Keratinocyte (primary cell): ENCODE measurements around the gene TMTC4. TPM values are rescaled to one million over a fixed set of nuclear protein-coding genes. Genes with fewer than 3 reads are reported as not detected.

Experiments
- DNase-seq: peaks from one replicate; pipeline ENCODE4 v3.0.0-alpha.2; 2011; ENCODE audit warnings: low read depth, missing footprints, low spot score
- FAIRE-seq: peaks from 2 replicates; lab custom pipeline; 2011; peaks lifted over from hg19 to GRCh38; lab: Jason Lieb, UNC
- H2AFZ ChIP-seq: 2 replicates; pipeline ENCODE4 v1.6.0; 2012; ENCODE audit warnings: low read length, control low read depth, inconsistent platforms; ENCODE audit not compliant: control insufficient read depth
- H3K27ac ChIP-seq: 2 replicates; pipeline ENCODE4 v1.5.1; 2011; ENCODE audit warnings: low read length; ENCODE audit not compliant: control insufficient read depth, insufficient read depth
- H3K27me3 ChIP-seq: 3 replicates; pipeline ENCODE4 v1.6.0; 2011; ENCODE audit warnings: low read length; ENCODE audit not compliant: control insufficient read depth, insufficient read depth; ENCODE audit errors: extremely low read depth
- H3K36me3 ChIP-seq, 2 experiments: 2 replicates in 1 of 2; 3 replicates in 1 of 2; pipeline ENCODE4 v1.5.1; 2011; ENCODE audit warnings: low read length in 2 of 2, mild to moderate bottlenecking in 1 of 2; ENCODE audit not compliant: control insufficient read depth in 2 of 2, insufficient read depth in 2 of 2; ENCODE audit errors: extremely low read depth in 1 of 2
- H3K4me1 ChIP-seq: 3 replicates; pipeline ENCODE4 v1.5.1; 2011; ENCODE audit warnings: low read length; ENCODE audit not compliant: control insufficient read depth, insufficient read depth; ENCODE audit errors: extremely low read depth
- H3K4me2 ChIP-seq: 3 replicates; pipeline ENCODE4 v1.6.0; 2011; ENCODE audit warnings: low read depth, low read length; ENCODE audit not compliant: control insufficient read depth, insufficient read depth; ENCODE audit errors: extremely low read depth
- H3K4me3 ChIP-seq, 3 experiments: fragments of 200-600 bp in 1 of 3; sonication (generic) in 1 of 3; 2 replicates in 2 of 3; 3 replicates in 1 of 3; pipeline ENCODE4 v1.5.1; 2011 to 2016; ENCODE audit warnings: low read length in 3 of 3, mild to moderate bottlenecking in 3 of 3, control low read depth in 2 of 3, inconsistent platforms in 1 of 3, low read depth in 1 of 3, mixed read lengths in 1 of 3, mixed run types in 1 of 3, moderate library complexity in 1 of 3; ENCODE audit not compliant: control insufficient read depth in 2 of 3, insufficient read depth in 2 of 3; ENCODE audit errors: extremely low read depth in 1 of 3
- H3K79me2 ChIP-seq: 2 replicates; pipeline ENCODE4 v1.6.0; 2012; ENCODE audit warnings: low read length; ENCODE audit not compliant: control insufficient read depth, insufficient read depth
- H3K9ac ChIP-seq: 3 replicates; pipeline ENCODE4 v1.6.0; 2011; ENCODE audit warnings: low read length; ENCODE audit not compliant: control insufficient read depth, insufficient read depth; ENCODE audit errors: extremely low read depth
- H3K9me1 ChIP-seq: 3 replicates; pipeline ENCODE4 v1.6.0; 2011; ENCODE audit warnings: low read length; ENCODE audit not compliant: control insufficient read depth, insufficient read depth; ENCODE audit errors: extremely low read depth
- H3K9me3 ChIP-seq: 2 replicates; pipeline ENCODE4 v1.5.1; 2012; ENCODE audit warnings: low read depth, low read length; ENCODE audit not compliant: control insufficient read depth
- H4K20me1 ChIP-seq: 3 replicates; pipeline ENCODE4 v1.6.0; 2011; ENCODE audit warnings: low read length; ENCODE audit not compliant: control insufficient read depth, insufficient read depth; ENCODE audit errors: extremely low read depth
- EZH2 ChIP-seq: IDR thresholded peaks from one replicate; pipeline ENCODE4 v1.6.1; 2012; ENCODE audit warnings: inconsistent platforms, mild to moderate bottlenecking, low read length, moderate library complexity
- dilution Hi-C: fragments of 300-500 bp; cut with MboI; formaldehyde crosslinking; loops from one replicate; pipeline ENCODE4 v1.7.0; 2020; ENCODE audit warnings: low sequenced_read_pairs; ENCODE audit not compliant: extremely low pct_ligation_motif_present
- polyA plus RNA-seq, 5 experiments: library from polyadenylated mRNA; depleted of rRNA in 3 of 5; stranded (reverse) in 3 of 5; stranded (forward) in 1 of 5; unstranded in 1 of 5; fragments of >200 nt; gene quantifications; 1 replicate in 1 of 5; 2 replicates in 3 of 5; 3 replicates in 1 of 5; pipeline versions ENCODE4 v1.2.1 to v1.2.3, GENCODE V29; 2011 to 2012; ENCODE audit warnings: missing spikeins in 2 of 5, low read depth in 1 of 5, low replicate concordance in 1 of 5
- TF ChIP-seq, protein P1 (sequence below), 3 experiments: IDR thresholded peaks in 1 of 3; conservative IDR thresholded peaks in 1 of 3; optimal IDR thresholded peaks in 1 of 3; 2 replicates in 2 of 3; 3 replicates in 1 of 3; pipeline versions ENCODE3 to v1.5.1; 2011; ENCODE audit warnings: low read length in 3 of 3, mild to moderate bottlenecking in 3 of 3, moderate library complexity in 2 of 3, control low read depth in 1 of 3, inconsistent platforms in 1 of 3; ENCODE audit not compliant: insufficient read depth in 2 of 3; ENCODE audit errors: extremely low read depth in 1 of 3

The TMTC4 gene
- polyA plus RNA-seq, 1 donor (not counting 4 experiments of a cell fraction or from before 2014, with no cell fraction given): 6.5 TPM

DNA sequence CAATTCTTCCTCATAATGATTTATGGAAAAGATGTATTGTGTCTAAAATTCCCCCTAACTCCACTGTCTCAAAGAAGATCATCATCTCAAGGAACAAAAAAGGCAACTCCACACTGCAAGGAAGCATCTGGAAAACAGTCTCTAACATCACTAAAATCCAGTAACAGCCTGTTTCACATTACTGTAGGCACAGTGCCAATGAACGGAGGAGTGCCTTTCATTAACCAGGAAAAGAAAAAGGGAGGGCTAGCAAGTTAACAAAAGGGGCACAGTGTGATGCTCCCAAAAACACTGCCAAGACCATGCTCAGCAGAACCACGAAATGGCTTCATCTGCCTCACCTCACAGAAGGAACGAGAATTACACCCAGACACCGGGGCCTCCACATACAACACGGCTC lies 8.5 kb downstream of the TMTC4 start:
- no peaks in the 10 kb centered on the region for H3K4me1 ChIP-seq
- H2AFZ ChIP-seq: no peak overlapping the region
- peaks cover 3 to 13% of the 10 kb centered on the region in 2 experiments for H3K36me3 ChIP-seq
- H3K27me3 ChIP-seq: no peaks in the 10 kb centered on the region
- no peaks in the 10 kb centered on the region for H4K20me1 ChIP-seq
- TF ChIP-seq, protein P1, sequence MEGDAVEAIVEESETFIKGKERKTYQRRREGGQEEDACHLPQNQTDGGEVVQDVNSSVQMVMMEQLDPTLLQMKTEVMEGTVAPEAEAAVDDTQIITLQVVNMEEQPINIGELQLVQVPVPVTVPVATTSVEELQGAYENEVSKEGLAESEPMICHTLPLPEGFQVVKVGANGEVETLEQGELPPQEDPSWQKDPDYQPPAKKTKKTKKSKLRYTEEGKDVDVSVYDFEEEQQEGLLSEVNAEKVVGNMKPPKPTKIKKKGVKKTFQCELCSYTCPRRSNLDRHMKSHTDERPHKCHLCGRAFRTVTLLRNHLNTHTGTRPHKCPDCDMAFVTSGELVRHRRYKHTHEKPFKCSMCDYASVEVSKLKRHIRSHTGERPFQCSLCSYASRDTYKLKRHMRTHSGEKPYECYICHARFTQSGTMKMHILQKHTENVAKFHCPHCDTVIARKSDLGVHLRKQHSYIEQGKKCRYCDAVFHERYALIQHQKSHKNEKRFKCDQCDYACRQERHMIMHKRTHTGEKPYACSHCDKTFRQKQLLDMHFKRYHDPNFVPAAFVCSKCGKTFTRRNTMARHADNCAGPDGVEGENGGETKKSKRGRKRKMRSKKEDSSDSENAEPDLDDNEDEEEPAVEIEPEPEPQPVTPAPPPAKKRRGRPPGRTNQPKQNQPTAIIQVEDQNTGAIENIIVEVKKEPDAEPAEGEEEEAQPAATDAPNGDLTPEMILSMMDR (optimal IDR thresholded peaks at IDR 0.05 in 1 of 3, IDR thresholded peaks at IDR 0.05 in 1 of 3, conservative IDR thresholded peaks at IDR 0.05 in 1 of 3; ENCODE audit: extremely low read depth in 1 of 3, insufficient read depth in 2 of 3, low read length in 3 of 3): no peak
- no peak overlapping the region for H3K9ac ChIP-seq
- H3K9me3 ChIP-seq: no peaks in the 10 kb centered on the region
- dilution Hi-C loops: no loop called here
- no peak overlapping the region for H3K27ac ChIP-seq
- FAIRE-seq (no peak), DNase-seq (no peak)
- no peak overlapping the region for H3K4me2 ChIP-seq
- no peak overlapping the region for H3K4me3 ChIP-seq
- H3K79me2 ChIP-seq: no peaks in the 10 kb centered on the region
- no peaks in the 10 kb centered on the region for H3K9me1 ChIP-seq

DNA sequence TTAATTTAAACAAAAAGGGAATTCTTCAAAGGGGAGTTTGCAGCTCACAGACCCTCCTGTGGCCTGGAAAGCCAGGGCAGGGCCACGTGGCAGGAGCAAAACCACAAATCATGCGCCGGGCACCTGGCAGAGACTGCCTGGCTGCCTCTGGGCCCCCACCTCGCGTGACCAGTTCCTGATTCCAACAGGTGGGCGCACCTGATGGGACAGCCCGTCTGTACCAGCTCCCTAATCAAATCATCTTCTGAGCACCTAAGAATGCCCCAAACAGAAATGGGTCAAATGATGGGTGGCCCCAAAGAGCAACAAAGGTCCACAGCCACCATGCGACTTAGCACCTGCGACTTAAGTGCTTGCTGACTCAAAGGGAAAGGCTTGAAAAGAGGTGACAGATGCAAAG lies 9.2 kb downstream of the TMTC4 start:
- Histone ChIP-seq H3K4me1 (no peaks in the 10 kb centered on the region), H3K27me3 (no peaks in the 10 kb centered on the region), H3K9me1 (no peaks in the 10 kb centered on the region), H3K79me2 (no peaks in the 10 kb centered on the region), H3K4me2 (no peak overlapping the region), H3K36me3 (peaks cover 3 to 13% of the 10 kb centered on the region in 2 experiments), H3K9ac (no peak overlapping the region), H3K27ac (no peak overlapping the region), H3K9me3 (no peaks in the 10 kb centered on the region), H3K4me3 (no peak overlapping the region), H2AFZ (no peak overlapping the region), H4K20me1 (no peaks in the 10 kb centered on the region)
- TF ChIP-seq, protein P1 (optimal IDR thresholded peaks at IDR 0.05 in 1 of 3, IDR thresholded peaks at IDR 0.05 in 1 of 3, conservative IDR thresholded peaks at IDR 0.05 in 1 of 3; ENCODE audit: extremely low read depth in 1 of 3, insufficient read depth in 2 of 3, low read length in 3 of 3): no peak
- TF ChIP-seq EZH2: no peak
- FAIRE-seq (no peak), DNase-seq (no peak)
- dilution Hi-C loops: no loop called here
